HUES48 (cell line): ENCODE data around the gene FHIT.

Experiments used
- H3K27ac ChIP-seq: one replicate; pipeline ENCODE4 v1.7.0; 2013; ENCODE audit warnings: low read depth, low read length, inconsistent platforms
- H3K27me3 ChIP-seq: 2 replicates; pipeline ENCODE4 v1.6.1; 2013; ENCODE audit warnings: mild to moderate bottlenecking, low read length; ENCODE audit not compliant: control insufficient read depth, insufficient read depth
- H3K36me3 ChIP-seq: 2 replicates; pipeline ENCODE4 v1.6.1; 2013; ENCODE audit warnings: low read length; ENCODE audit not compliant: control insufficient read depth, insufficient read depth
- H3K4me1 ChIP-seq: 2 replicates; pipeline ENCODE4 v1.6.1; 2013; ENCODE audit warnings: mild to moderate bottlenecking, low read length; ENCODE audit not compliant: control insufficient read depth, insufficient read depth
- H3K4me3 ChIP-seq: 2 replicates; pipeline ENCODE4 v1.5.1; 2013; ENCODE audit warnings: mild to moderate bottlenecking, low read depth, low read length
- H3K9ac ChIP-seq: 2 replicates; pipeline ENCODE4 v1.6.1; 2013; ENCODE audit warnings: mild to moderate bottlenecking, low read depth, low read length, moderate library complexity
- H3K9me3 ChIP-seq: 2 replicates; pipeline ENCODE4 v1.6.1; 2013; ENCODE audit warnings: low read length; ENCODE audit not compliant: control insufficient read depth, insufficient read depth

The FHIT gene

GRCh38 chr3:60144071-60144470 lies 1107.2 kb downstream of the FHIT start:
- Histone ChIP-seq H3K4me3 (no peak overlapping the region), H3K9me3 (no peaks in the 10 kb centered on the region), H3K36me3 (no peaks in the 10 kb centered on the region), H3K4me1 (peaks cover 22% of the 10 kb centered on the region), H3K9ac (no peak overlapping the region), H3K27me3 (no peaks in the 10 kb centered on the region), H3K27ac (no peak overlapping the region)

GRCh38 chr3:60142009-60142408 lies 1109.2 kb downstream of the FHIT start:
- Histone ChIP-seq H3K36me3 (no peaks in the 10 kb centered on the region), H3K9ac (no peak overlapping the region), H3K27me3 (no peaks in the 10 kb centered on the region), H3K4me3 (no peak overlapping the region), H3K4me1 (peaks cover 16% of the 10 kb centered on the region), H3K9me3 (no peaks in the 10 kb centered on the region), H3K27ac (no peak overlapping the region)

- no peak overlapping the region for H3K9ac ChIP-seq
- no peaks in the 10 kb centered on the region for H3K9me3 ChIP-seq
- H3K27me3 ChIP-seq = no peaks in the 10 kb centered on the region
- peaks cover 9% of the 10 kb centered on the region for H3K4me1 ChIP-seq
- no peak overlapping the region for H3K27ac ChIP-seq
- H3K4me3 ChIP-seq = no peak overlapping the region
- no peaks in the 10 kb centered on the region for H3K36me3 ChIP-seq
Measured at GRCh38 chr3:60140160-60140559, 1111.1 kb downstream of the FHIT start.

- H3K4me3 ChIP-seq = no peak overlapping the region
- no peaks in the 10 kb centered on the region for H3K9me3 ChIP-seq
- peaks cover 3% of the 10 kb centered on the region for H3K4me1 ChIP-seq
- no peak overlapping the region for H3K27ac ChIP-seq
- H3K36me3 ChIP-seq = no peaks in the 10 kb centered on the region
- H3K27me3 ChIP-seq = no peaks in the 10 kb centered on the region
- no peak overlapping the region for H3K9ac ChIP-seq
Measured at GRCh38 chr3:60136601-60137000, 1114.7 kb downstream of the FHIT start.

- no peaks in the 10 kb centered on the region for H3K36me3 ChIP-seq
- H3K9me3 ChIP-seq = no peaks in the 10 kb centered on the region
- no peaks in the 10 kb centered on the region for H3K4me1 ChIP-seq
- no peak overlapping the region for H3K9ac ChIP-seq
- H3K4me3 ChIP-seq = no peak overlapping the region
- H3K27ac ChIP-seq = no peak overlapping the region
- H3K27me3 ChIP-seq = no peaks in the 10 kb centered on the region
Measured at GRCh38 chr3:60135474-60135873, 1115.8 kb downstream of the FHIT start.

- Histone ChIP-seq H3K36me3 (no peaks in the 10 kb centered on the region), H3K9me3 (no peaks in the 10 kb centered on the region), H3K27ac (no peak overlapping the region), H3K27me3 (no peaks in the 10 kb centered on the region), H3K4me3 (no peak overlapping the region), H3K4me1 (no peaks in the 10 kb centered on the region), H3K9ac (no peak overlapping the region)
Measured at GRCh38 chr3:60133269-60134162, 1117.7 kb downstream of the FHIT start.

GRCh38 chr3:60131618-60132017 lies 1119.6 kb downstream of the FHIT start:
- Histone ChIP-seq H3K36me3 (no peaks in the 10 kb centered on the region), H3K9ac (no peak overlapping the region), H3K4me1 (no peaks in the 10 kb centered on the region), H3K9me3 (no peaks in the 10 kb centered on the region), H3K27ac (no peak overlapping the region), H3K4me3 (no peak overlapping the region), H3K27me3 (no peaks in the 10 kb centered on the region)

- Histone ChIP-seq H3K9me3 (no peaks in the 10 kb centered on the region), H3K36me3 (no peaks in the 10 kb centered on the region), H3K4me1 (no peaks in the 10 kb centered on the region), H3K4me3 (no peak overlapping the region), H3K9ac (no peak overlapping the region), H3K27me3 (no peaks in the 10 kb centered on the region), H3K27ac (no peak overlapping the region)
Measured at GRCh38 chr3:60126511-60127304, 1124.5 kb downstream of the FHIT start.

- H3K4me3 ChIP-seq = no peak overlapping the region
- H3K9ac ChIP-seq = no peak overlapping the region
- H3K27ac ChIP-seq = no peak overlapping the region
- no peaks in the 10 kb centered on the region for H3K4me1 ChIP-seq
- H3K9me3 ChIP-seq = no peaks in the 10 kb centered on the region
- H3K36me3 ChIP-seq = no peaks in the 10 kb centered on the region
- H3K27me3 ChIP-seq = no peaks in the 10 kb centered on the region
Measured at GRCh38 chr3:60125686-60126085, 1125.6 kb downstream of the FHIT start.

GRCh38 chr3:60120245-60120644 lies 1131.0 kb downstream of the FHIT start:
- Histone ChIP-seq H3K9me3 (no peaks in the 10 kb centered on the region), H3K4me1 (peaks cover 10% of the 10 kb centered on the region; the same call in 1 of the 2 replicates)

GRCh38 chr3:60114191-60114590 lies 1137.1 kb downstream of the FHIT start:
- no peaks in the 10 kb centered on the region for H3K27me3 ChIP-seq
- H3K27ac ChIP-seq = no peak overlapping the region
- no peak overlapping the region for H3K9ac ChIP-seq
- no peaks in the 10 kb centered on the region for H3K36me3 ChIP-seq
- no peak overlapping the region for H3K4me3 ChIP-seq
- no peaks in the 10 kb centered on the region for H3K9me3 ChIP-seq
- H3K4me1 ChIP-seq = no peaks in the 10 kb centered on the region

More at GRCh38 chr3:60120245-60120644, 1131.0 kb downstream of the FHIT start:
- H3K9ac ChIP-seq = no peak overlapping the region
- no peaks in the 10 kb centered on the region for H3K27me3 ChIP-seq
- no peak overlapping the region for H3K4me3 ChIP-seq
- H3K27ac ChIP-seq = no peak overlapping the region
- no peaks in the 10 kb centered on the region for H3K36me3 ChIP-seq
